Spleen (tissue), 11 donors: ENCODE results near the gene TRIM2. TPM values are rescaled to one million over a fixed set of nuclear protein-coding genes. Genes with fewer than 3 reads are reported as not detected.
A peak's percentile ranks its signal among the peaks of the same experiment; 100 is the strongest.

Experiments
- DNase-seq: peaks from one replicate; pipeline ENCODE4 v3.0.0-alpha.2; 2020
- H3K27ac ChIP-seq, 8 donors: fragments of 200-600 bp; sonication (generic) in 7 of 8; 1 replicate in 4 of 8; 2 replicates in 4 of 8; pipeline versions ENCODE4 v1.5.0 to v1.8.0; 2016 to 2021; ENCODE audit warnings: inconsistent platforms in 4 of 8, mild to moderate bottlenecking in 4 of 8, moderate library complexity in 1 of 8
- H3K27me3 ChIP-seq, 7 donors: fragments of 200-600 bp; sonication (generic) in 6 of 7; replicated peaks in 1 of 7; 1 replicate in 4 of 7; 2 replicates in 3 of 7; pipeline versions ENCODE4 v1.5.0 to v1.8.0; 2016 to 2021; ENCODE audit warnings: inconsistent platforms in 3 of 7, mild to moderate bottlenecking in 1 of 7
- H3K36me3 ChIP-seq, 6 donors: fragments of 200-600 bp; sonication (generic) in 5 of 6; 1 replicate in 4 of 6; 2 replicates in 2 of 6; pipeline versions ENCODE4 v1.5.0 to v1.8.0; 2016 to 2021; ENCODE audit warnings: inconsistent platforms in 2 of 6
- H3K4me1 ChIP-seq, 6 donors: fragments of 200-600 bp; sonication (generic) in 5 of 6; 1 replicate in 3 of 6; 2 replicates in 3 of 6; pipeline versions ENCODE4 v1.5.0 to v1.8.0; 2016 to 2021; ENCODE audit warnings: inconsistent platforms in 3 of 6
- H3K4me3 ChIP-seq, 8 donors: fragments of 200-600 bp; sonication (generic) in 7 of 8; 1 replicate in 4 of 8; 2 replicates in 4 of 8; pipeline versions ENCODE4 v1.5.0 to v1.8.0; 2016 to 2021; ENCODE audit warnings: inconsistent platforms in 4 of 8, mild to moderate bottlenecking in 4 of 8, moderate library complexity in 2 of 8
- H3K9me3 ChIP-seq, 8 donors: fragments of 200-600 bp; sonication (generic) in 7 of 8; 1 replicate in 4 of 8; 2 replicates in 4 of 8; pipeline versions ENCODE4 v1.5.0 to v1.8.0; 2016 to 2021; ENCODE audit warnings: inconsistent platforms in 4 of 8
- POLR2A ChIP-seq, 3 donors: fragments of 450-650 bp; IDR thresholded peaks; one replicate each; pipeline ENCODE4 v1.5.1; 2017; ENCODE audit warnings: antibody characterized with exemption in 3 of 3, mild to moderate bottlenecking in 1 of 3
- POLR2AphosphoS5 ChIP-seq, 3 donors: sonication (generic); formaldehyde crosslinking; IDR thresholded peaks; one replicate each; pipeline ENCODE4 v1.5.1; 2017; ENCODE audit warnings: antibody characterized with exemption in 3 of 3
- WGBS, 5 donors: extraction: QIAGEN DNeasy Blood & Tissue Kit in 3 of 5; methylation state at CpG; one replicate each; pipeline versions ENCODE4 v1.1.5 to v1.1.7; 2013 to 2018; 5-methylcytosine and 5-hydroxymethylcytosine counted together
- intact Hi-C: fragments of 100-400 bp; cut with DNase I; formaldehyde crosslinking; loops from one replicate; pipeline ENCODE4 v1.15.0; 2023; ENCODE audit warnings: low total_unique reads
- polyA plus RNA-seq, 3 donors: library from polyadenylated mRNA; stranded (reverse); fragments of 200-250 nt; gene quantifications; one replicate each; pipeline ENCODE4 v1.2.1, GENCODE V29; 2013
- total RNA-seq, 7 donors: library from RNA; depleted of rRNA in 3 of 7; stranded (reverse); fragments of >200 nt in 3 of 7; fragmentation: NEBNext Ultra II Directional in 4 of 7; extraction: Animal tissue kit (Norgen Biotek cat#: 25700) in 4 of 7; gene quantifications; one replicate each; pipeline versions ENCODE4 v1.1.0 to v1.2.1, GENCODE V29; 2016 to 2021
- TF ChIP-seq, protein P1 (sequence below), 11 experiments: fragments of 200-600 bp in 7 of 11; fragments of 450-650 bp in 4 of 11; sonication (generic) in 4 of 11; IDR thresholded peaks in 8 of 11; conservative IDR thresholded peaks in 3 of 11; 1 replicate in 7 of 11; 2 replicates in 4 of 11; pipeline versions ENCODE4 v1.4.0 to v1.8.0; 2016 to 2021; ENCODE audit warnings: antibody characterized with exemption in 11 of 11, inconsistent platforms in 4 of 11, mild to moderate bottlenecking in 1 of 11
- donor health status: healthy with polysubstance abuse.
- donor health status: DM: no; HTN: no; CAD: no; lungs with moderate emphysema.
- donor health status: DM: no; HTN: no; CAD: no.
- donor health status: Bipolar disorder and iron deficiency.
- donor health status: healthy.
- donor health status: DM: no; HTN: no; CAD: no.
- donor health status: DM: yes; HTN: yes; CAD: no.

TRIM2 gene
- total and polyA plus RNA-seq, 10 donors: 3.2 to 77.9 (median 45.3) TPM

DNA sequence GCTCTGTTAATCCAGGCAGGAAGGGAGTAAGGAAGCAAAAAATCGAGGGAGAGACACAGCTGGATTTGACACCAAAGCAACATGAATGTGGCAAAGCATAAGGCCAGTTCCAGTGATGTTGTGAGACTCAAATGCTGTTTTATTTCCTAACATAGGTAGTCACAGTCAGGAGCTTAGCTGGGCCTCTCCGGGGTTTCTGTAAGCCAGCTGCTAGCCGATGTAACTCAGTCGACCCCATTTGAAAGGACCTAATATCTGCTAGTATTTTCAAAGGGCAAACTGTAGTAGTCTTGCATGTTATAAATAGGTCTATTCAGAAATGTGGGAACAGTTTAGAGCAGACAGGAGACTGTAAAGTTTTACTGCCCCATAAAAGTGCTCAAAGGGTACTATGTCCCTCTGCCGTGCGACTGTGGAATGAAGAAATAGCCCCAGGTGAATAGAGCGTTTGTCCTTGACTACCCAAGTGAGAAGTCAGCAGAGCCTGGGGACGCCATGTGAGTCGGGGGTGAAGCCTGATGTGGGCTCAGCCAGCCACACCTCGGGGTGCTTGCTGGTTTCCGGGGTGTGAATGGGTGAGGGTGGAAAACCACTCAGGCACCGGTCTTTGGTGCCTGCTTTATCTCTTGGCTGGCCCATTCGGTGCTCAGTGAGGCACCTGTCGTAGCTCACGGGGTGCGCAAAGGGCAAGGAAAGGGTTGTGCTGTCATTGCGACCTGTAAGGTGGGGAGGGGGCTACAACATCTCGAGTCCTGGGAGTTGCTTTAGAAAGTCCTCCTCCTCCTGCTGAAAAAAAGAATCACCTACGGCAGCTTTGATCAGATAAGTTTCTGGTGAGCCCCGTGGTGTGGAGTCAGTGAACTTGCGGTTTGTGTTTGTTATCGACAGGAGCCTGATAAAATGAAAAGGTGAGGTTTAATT is 745 bp downstream of the TRIM2 start:
- intact Hi-C loops: no loop called here
- H3K27ac ChIP-seq: peak overlapping the region; percentile 35 to 78 (median 64)
- no peaks in the 10 kb centered on the region for H3K36me3 ChIP-seq
- peak in 1 of 3 donors; percentile 17 for TF ChIP-seq POLR2AphosphoS5 (IDR thresholded peaks at IDR 0.05)
- no peak for TF ChIP-seq POLR2A (IDR thresholded peaks at IDR 0.05)
- TF ChIP-seq, protein P1, sequence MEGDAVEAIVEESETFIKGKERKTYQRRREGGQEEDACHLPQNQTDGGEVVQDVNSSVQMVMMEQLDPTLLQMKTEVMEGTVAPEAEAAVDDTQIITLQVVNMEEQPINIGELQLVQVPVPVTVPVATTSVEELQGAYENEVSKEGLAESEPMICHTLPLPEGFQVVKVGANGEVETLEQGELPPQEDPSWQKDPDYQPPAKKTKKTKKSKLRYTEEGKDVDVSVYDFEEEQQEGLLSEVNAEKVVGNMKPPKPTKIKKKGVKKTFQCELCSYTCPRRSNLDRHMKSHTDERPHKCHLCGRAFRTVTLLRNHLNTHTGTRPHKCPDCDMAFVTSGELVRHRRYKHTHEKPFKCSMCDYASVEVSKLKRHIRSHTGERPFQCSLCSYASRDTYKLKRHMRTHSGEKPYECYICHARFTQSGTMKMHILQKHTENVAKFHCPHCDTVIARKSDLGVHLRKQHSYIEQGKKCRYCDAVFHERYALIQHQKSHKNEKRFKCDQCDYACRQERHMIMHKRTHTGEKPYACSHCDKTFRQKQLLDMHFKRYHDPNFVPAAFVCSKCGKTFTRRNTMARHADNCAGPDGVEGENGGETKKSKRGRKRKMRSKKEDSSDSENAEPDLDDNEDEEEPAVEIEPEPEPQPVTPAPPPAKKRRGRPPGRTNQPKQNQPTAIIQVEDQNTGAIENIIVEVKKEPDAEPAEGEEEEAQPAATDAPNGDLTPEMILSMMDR (IDR thresholded peaks at IDR 0.05 in 8 of 11, conservative IDR thresholded peaks at IDR 0.05 in 3 of 11): no peak
- no peak for DNase-seq
- H3K9me3 ChIP-seq: no peaks in the 10 kb centered on the region
- 39 to 56% (median 51%) methylated on average over 22 of the region's 22 CpGs for WGBS, 5 donors
- H3K4me3 ChIP-seq: peak overlapping the region in 7 of 8 donors; percentile 11 to 61 (median 29)
- peaks cover 0 to 40% (median 6%) of the 10 kb centered on the region in 6 donors for H3K4me1 ChIP-seq
- peaks cover 0 to 4% (median 0%) of the 10 kb centered on the region in 7 donors for H3K27me3 ChIP-seq

DNA sequence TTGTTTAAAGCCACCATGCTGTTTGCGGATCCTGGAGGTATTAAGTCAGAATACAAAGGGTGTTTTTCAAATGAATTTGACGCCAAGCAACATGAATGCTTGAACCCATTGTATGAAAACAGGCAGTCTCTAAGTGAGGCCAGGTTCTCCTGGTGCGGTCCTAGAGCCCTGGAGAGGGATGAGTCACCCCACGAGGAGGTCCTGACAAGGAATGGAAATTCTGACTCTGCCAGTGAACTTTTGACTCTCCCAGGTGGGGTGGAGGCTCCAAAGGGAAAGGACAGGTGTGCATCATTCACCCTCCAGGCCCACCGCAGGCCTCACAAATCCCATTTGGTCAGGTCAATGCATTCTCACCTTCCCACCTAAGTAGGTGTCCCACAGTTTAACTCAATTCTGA is 1.5 kb downstream of the TRIM2 start:
- intact Hi-C loops: no loop called here
- 69 to 81% (median 79%) methylated on average over 5 of the region's 5 CpGs for WGBS, 5 donors

DNA sequence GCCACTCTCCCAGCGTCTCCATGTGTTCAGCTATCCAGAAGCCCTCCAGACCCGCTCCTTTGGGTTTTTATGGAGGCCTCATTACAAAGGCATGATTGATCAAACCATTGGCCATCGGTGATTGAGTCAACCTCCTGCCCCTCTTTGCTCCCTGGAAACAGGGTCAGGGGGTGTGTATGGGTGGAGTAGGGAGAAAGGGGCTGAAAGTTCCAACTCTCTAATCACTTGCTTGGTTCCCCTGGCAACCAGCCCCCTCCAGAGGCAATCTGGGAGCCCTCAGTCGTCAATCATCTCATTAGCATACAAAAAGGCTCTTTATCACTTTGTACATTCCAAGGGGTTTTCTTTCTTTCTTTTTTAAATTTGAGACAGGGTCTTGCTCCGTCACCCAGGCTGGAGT is 2.3 kb downstream of the TRIM2 start:
- TF ChIP-seq POLR2A (IDR thresholded peaks at IDR 0.05): no peak
- no peak for TF ChIP-seq POLR2AphosphoS5 (IDR thresholded peaks at IDR 0.05)
- TF ChIP-seq, protein P1 (IDR thresholded peaks at IDR 0.05 in 8 of 11, conservative IDR thresholded peaks at IDR 0.05 in 3 of 11): no peak

More for the DNA sequence above, 1.5 kb downstream of the TRIM2 start:
- Histone ChIP-seq H3K4me3 (peak overlapping the region in 4 of 8 donors; percentile 11 to 61 (median 34)), H3K36me3 (no peaks in the 10 kb centered on the region), H3K27me3 (peaks cover 0 to 4% (median 0%) of the 10 kb centered on the region in 7 donors), H3K27ac (peak overlapping the region in 6 of 8 donors; percentile 43 to 78 (median 72)), H3K9me3 (no peaks in the 10 kb centered on the region), H3K4me1 (peaks cover 0 to 40% (median 6%) of the 10 kb centered on the region in 6 donors)
- TF ChIP-seq, protein P1 (IDR thresholded peaks at IDR 0.05 in 8 of 11, conservative IDR thresholded peaks at IDR 0.05 in 3 of 11): no peak
- no peak for TF ChIP-seq POLR2A (IDR thresholded peaks at IDR 0.05)
- no peak for TF ChIP-seq POLR2AphosphoS5 (IDR thresholded peaks at IDR 0.05)
- no peak for DNase-seq

DNA sequence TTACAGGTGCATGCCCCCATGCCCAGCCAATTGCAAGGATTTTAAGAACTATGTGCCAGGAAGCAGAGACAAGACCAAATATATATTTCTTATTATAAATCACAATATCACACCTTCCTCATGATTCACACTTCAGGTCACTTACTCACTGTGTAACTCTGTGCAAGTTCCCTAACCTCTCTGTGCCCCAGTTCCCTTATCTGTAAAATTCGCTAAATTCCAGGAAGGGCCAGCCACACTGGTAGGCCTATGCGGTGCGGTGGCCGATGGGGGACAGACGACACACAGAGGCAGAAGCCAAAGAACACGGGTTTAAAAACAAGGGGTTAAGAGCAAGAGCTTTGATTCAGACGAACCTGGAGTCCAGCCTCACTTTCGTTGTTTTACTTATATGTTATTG is 2.8 kb downstream of the TRIM2 start:
- Histone ChIP-seq H3K4me3 (no peak overlapping the region), H3K9me3 (peaks cover 0 to 6% (median 0%) of the 10 kb centered on the region in 8 donors), H3K36me3 (no peaks in the 10 kb centered on the region), H3K27me3 (peaks cover 0 to 4% (median 0%) of the 10 kb centered on the region in 7 donors), H3K27ac (peak overlapping the region in 5 of 8 donors; percentile 50 to 76 (median 61)), H3K4me1 (peaks cover 0 to 40% (median 6%) of the 10 kb centered on the region in 6 donors)
- intact Hi-C loops: no loop called here
- TF ChIP-seq, protein P1 (IDR thresholded peaks at IDR 0.05 in 8 of 11, conservative IDR thresholded peaks at IDR 0.05 in 3 of 11): no peak
- TF ChIP-seq POLR2A (IDR thresholded peaks at IDR 0.05) (no peak), POLR2AphosphoS5 (IDR thresholded peaks at IDR 0.05) (no peak)
- 48 to 60% (median 54%) methylated on average over 8 of the region's 8 CpGs for whole genome bisulfite sequencing, 5 donors
- no peak for DNase-seq

More for the DNA sequence above, 2.3 kb downstream of the TRIM2 start:
- DNase-seq: no peak
- intact Hi-C loops: no loop called here
- Histone ChIP-seq H3K4me3 (peak overlapping the region in 1 of 8 donors; percentile 39), H3K27ac (peak overlapping the region in 5 of 8 donors; percentile 50 to 76 (median 61)), H3K4me1 (peaks cover 0 to 40% (median 6%) of the 10 kb centered on the region in 6 donors), H3K36me3 (no peaks in the 10 kb centered on the region), H3K9me3 (peaks cover 0 to under 1% (median 0%) of the 10 kb centered on the region in 8 donors), H3K27me3 (peaks cover 0 to 4% (median 0%) of the 10 kb centered on the region in 7 donors)
- WGBS, 5 donors: 68 to 93% (median 75%) methylated on average over 5 of the region's 5 CpGs
